Adrenal gland (tissue), 12 donors: ENCODE measurements around the gene COX14. TPM values are rescaled to one million over a fixed set of nuclear protein-coding genes. Genes with fewer than 3 reads are reported as not detected.

Source experiments
- DNase-seq, 7 donors: peaks; one replicate each; pipeline ENCODE4 v3.0.0-alpha.2; 2019 to 2020
- H3K27ac ChIP-seq, 5 donors: fragments of 200-600 bp; sonication (generic) in 4 of 5; 1 replicate in 3 of 5; 2 replicates in 2 of 5; pipeline versions ENCODE4 v1.5.1 to v1.8.0; 2016 to 2020; ENCODE audit warnings: mild to moderate bottlenecking in 1 of 5
- H3K27me3 ChIP-seq: fragments of 200-600 bp; 2 replicates; pipeline ENCODE4 v1.8.0; 2021
- H3K36me3 ChIP-seq, 2 donors: fragments of 200-600 bp; replicated peaks in 1 of 2; 1 replicate in 1 of 2; 2 replicates in 1 of 2; pipeline versions ENCODE4 v1.5.1 to v1.8.0; 2018 to 2022
- H3K4me1 ChIP-seq, 2 donors: fragments of 200-600 bp; replicated peaks in 1 of 2; 1 replicate in 1 of 2; 2 replicates in 1 of 2; pipeline versions ENCODE4 v1.5.1 to v1.8.0; 2018 to 2021
- H3K4me3 ChIP-seq, 4 donors: fragments of 200-600 bp; sonication (generic) in 3 of 4; one replicate each; pipeline ENCODE4 v1.5.1; 2016 to 2018
- H3K9me3 ChIP-seq, 3 donors: fragments of 200-600 bp; sonication (generic) in 1 of 3; replicated peaks in 1 of 3; 1 replicate in 2 of 3; 2 replicates in 1 of 3; pipeline versions ENCODE4 v1.5.1 to v1.8.0; 2016 to 2021
- POLR2A ChIP-seq, 2 donors: fragments of 450-650 bp; IDR thresholded peaks; one replicate each; pipeline ENCODE4 v1.6.1; 2017; ENCODE audit warnings: antibody characterized with exemption in 2 of 2, mild to moderate bottlenecking in 2 of 2, moderate library complexity in 1 of 2
- WGBS, 4 donors: extraction: QIAGEN DNeasy Blood & Tissue Kit in 2 of 4; methylation state at CpG; one replicate each; pipeline versions ENCODE4 v1.1.5 to v1.1.7; 2013 to 2017; 5-methylcytosine and 5-hydroxymethylcytosine counted together
- intact Hi-C, 2 donors: fragments of 100-400 bp; cut with DNase I; formaldehyde crosslinking; loops; one replicate each; pipeline versions ENCODE4 v1.14.1 to v1.15.0; 2022 to 2023
- polyA plus RNA-seq, 3 donors: library from polyadenylated mRNA; stranded (reverse); fragments of 200-250 nt in 2 of 3; fragments of 350-450 nt in 1 of 3; fragmentation: Illumina TruSeq in 1 of 3; extraction: RNeasy Lipid Tissue Mini Kit (QIAGEN cat#74804) in 1 of 3; gene quantifications; one replicate each; pipeline ENCODE4 v1.2.3, GENCODE V29; 2013 to 2014
- total RNA-seq, 9 donors: library from RNA; depleted of rRNA in 4 of 9; stranded (reverse); fragments of >200 nt in 4 of 9; fragments of 120-200 nt in 1 of 9; fragmentation: NEBNext Ultra II Directional in 1 of 9; extraction: Animal tissue kit (Norgen Biotek cat#: 25700) in 1 of 9; gene quantifications; one replicate each; pipeline versions ENCODE4 v1.1.0 to v1.2.4, GENCODE V29; 2013 to 2023
- TF ChIP-seq, protein P1 (sequence below), 6 experiments: fragments of 450-650 bp in 4 of 6; fragments of 200-600 bp in 2 of 6; sonication (generic) in 1 of 6; IDR thresholded peaks; 1 replicate in 5 of 6; 2 replicates in 1 of 6; pipeline versions ENCODE4 v1.5.1 to v1.8.0; 2016 to 2021; ENCODE audit warnings: antibody characterized with exemption in 6 of 6, mild to moderate bottlenecking in 2 of 6, moderate library complexity in 1 of 6
- donor health status: healthy with polysubstance abuse.
- donor health status: Bipolar disorder and iron deficiency.
- donor health status: DM: yes; HTN: yes; CAD: no.
- donor health status: DM: no; HTN: no; CAD: no.
- donor health status: DM: no; HTN: no; CAD: no.
- donor health status: DM: yes; HTN: yes; CAD: no.

Gene COX14
- total and polyA plus RNA-seq, 12 donors: 61.2 to 150 (median 93.9) TPM

DNA sequence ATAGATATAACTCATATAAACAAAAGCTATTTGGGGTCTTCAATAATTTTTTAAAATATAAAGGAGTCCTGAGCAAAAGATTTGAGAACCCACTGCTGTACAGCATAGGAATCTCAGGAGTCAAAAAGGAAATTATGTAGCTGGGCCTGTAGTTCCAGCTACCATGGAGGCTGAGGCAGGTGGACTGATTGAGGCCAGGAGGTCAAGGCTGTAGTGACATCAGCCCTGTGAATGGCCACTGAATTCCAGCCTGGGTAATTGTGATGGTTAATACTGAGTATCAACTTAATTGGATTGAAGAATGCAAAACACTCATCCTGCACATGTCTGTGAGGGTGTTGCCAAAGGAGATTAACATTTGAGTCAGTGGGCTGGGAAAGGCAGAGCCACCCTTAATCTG lies 44.6 kb downstream of the COX14 start:
- Histone ChIP-seq H3K27me3 (no peaks in the 10 kb centered on the region), H3K4me3 (no peak overlapping the region), H3K36me3 (no peaks in the 10 kb centered on the region), H3K9me3 (no peaks in the 10 kb centered on the region), H3K4me1 (peaks cover 0 to 6% of the 10 kb centered on the region in 2 donors), H3K27ac (no peak overlapping the region)
- TF ChIP-seq, protein P1, sequence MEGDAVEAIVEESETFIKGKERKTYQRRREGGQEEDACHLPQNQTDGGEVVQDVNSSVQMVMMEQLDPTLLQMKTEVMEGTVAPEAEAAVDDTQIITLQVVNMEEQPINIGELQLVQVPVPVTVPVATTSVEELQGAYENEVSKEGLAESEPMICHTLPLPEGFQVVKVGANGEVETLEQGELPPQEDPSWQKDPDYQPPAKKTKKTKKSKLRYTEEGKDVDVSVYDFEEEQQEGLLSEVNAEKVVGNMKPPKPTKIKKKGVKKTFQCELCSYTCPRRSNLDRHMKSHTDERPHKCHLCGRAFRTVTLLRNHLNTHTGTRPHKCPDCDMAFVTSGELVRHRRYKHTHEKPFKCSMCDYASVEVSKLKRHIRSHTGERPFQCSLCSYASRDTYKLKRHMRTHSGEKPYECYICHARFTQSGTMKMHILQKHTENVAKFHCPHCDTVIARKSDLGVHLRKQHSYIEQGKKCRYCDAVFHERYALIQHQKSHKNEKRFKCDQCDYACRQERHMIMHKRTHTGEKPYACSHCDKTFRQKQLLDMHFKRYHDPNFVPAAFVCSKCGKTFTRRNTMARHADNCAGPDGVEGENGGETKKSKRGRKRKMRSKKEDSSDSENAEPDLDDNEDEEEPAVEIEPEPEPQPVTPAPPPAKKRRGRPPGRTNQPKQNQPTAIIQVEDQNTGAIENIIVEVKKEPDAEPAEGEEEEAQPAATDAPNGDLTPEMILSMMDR (IDR thresholded peaks at IDR 0.05): no peak
- TF ChIP-seq POLR2A (IDR thresholded peaks at IDR 0.05): no peak
- DNase-seq: no peak
- intact Hi-C loops: no loop called here

DNA sequence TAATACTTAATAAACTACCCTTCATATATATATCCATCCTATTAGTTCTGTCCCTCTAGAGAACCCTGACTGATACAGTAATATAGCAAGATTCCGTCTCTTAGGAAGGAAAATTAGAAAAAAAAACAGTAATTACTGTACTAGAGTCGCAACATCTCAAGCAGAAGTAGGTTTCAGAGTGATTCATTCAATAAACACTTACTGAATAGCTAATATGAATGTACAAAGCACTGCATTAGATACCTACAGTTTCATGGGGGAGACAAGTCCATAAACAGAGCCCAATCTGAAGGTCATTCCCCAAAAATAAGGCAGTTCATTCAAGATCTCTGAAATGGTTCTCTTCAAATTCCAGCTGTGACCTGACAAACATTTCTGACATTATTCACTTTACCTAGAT lies 45.2 kb downstream of the COX14 start:
- Histone ChIP-seq H3K4me1 (peaks cover 0 to 6% of the 10 kb centered on the region in 2 donors), H3K4me3 (no peak overlapping the region), H3K9me3 (no peaks in the 10 kb centered on the region), H3K27ac (no peak overlapping the region), H3K36me3 (no peaks in the 10 kb centered on the region), H3K27me3 (no peaks in the 10 kb centered on the region)
- TF ChIP-seq, protein P1 (IDR thresholded peaks at IDR 0.05): no peak
- no peak for TF ChIP-seq POLR2A (IDR thresholded peaks at IDR 0.05)
- no peak for DNase-seq
- 88 to 96% (median 93%) methylated on average over 2 of the region's 2 CpGs for WGBS, 4 donors
- intact Hi-C loops: no loop called here

DNA sequence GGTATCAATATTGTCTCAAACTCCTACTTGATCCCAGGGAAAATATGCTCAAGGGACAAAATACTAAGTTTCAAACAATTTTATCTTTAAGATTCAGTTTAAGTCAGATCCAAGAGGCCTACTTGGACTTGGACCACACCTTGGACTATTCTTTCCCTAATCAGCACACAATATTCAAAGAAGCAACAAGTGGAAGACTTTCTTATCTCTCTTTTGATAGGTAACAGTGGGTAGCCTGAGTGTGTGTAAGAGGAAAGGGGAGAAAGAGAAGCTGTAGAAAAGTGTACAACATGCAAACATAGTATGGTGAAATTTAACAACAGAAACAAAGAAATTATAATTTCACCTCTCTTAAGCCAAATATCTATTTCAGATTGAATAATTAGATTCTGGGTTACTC lies 48.6 kb downstream of the COX14 start:
- intact Hi-C loops: no loop called here
- no peaks in the 10 kb centered on the region for H3K36me3 ChIP-seq
- H3K9me3 ChIP-seq: no peaks in the 10 kb centered on the region
- peaks cover 0 to 10% of the 10 kb centered on the region in 2 donors for H3K4me1 ChIP-seq
- no peak for DNase-seq
- no peak overlapping the region for H3K4me3 ChIP-seq
- TF ChIP-seq, protein P1 (IDR thresholded peaks at IDR 0.05): no peak
- no peak for TF ChIP-seq POLR2A (IDR thresholded peaks at IDR 0.05)
- no peak overlapping the region for H3K27ac ChIP-seq
- no peaks in the 10 kb centered on the region for H3K27me3 ChIP-seq

DNA sequence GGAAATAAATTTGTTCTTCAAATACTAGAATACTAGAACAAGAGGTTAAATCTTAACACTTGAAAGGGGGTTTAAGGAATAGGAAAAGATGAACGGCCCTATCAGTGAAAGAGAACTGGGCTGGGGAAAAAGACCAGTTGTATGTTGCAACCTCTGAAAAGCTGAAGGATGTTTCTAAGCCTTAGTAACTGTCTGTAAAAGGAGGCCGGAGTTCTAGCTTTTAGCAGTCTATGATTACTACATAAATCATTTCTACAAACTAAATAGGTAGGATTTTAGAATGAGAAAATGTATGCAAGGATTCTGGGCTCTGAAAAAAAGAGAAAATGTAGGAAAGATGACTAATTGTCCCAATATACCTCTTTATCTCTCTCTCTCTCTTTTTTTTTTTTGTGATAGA lies 50.2 kb downstream of the COX14 start:
- H3K9me3 ChIP-seq: no peaks in the 10 kb centered on the region
- TF ChIP-seq POLR2A (IDR thresholded peaks at IDR 0.05): no peak
- TF ChIP-seq, protein P1 (IDR thresholded peaks at IDR 0.05): no peak
- H3K27ac ChIP-seq: no peak overlapping the region
- peaks cover 3 to 20% of the 10 kb centered on the region in 2 donors for H3K4me1 ChIP-seq
- no peak for DNase-seq
- H3K27me3 ChIP-seq: no peaks in the 10 kb centered on the region
- no peaks in the 10 kb centered on the region for H3K36me3 ChIP-seq
- H3K4me3 ChIP-seq: no peak overlapping the region
- intact Hi-C loops: no loop called here
- WGBS, 4 donors: 30 to 55% (median 51%) methylated on average over 2 of the region's 2 CpGs
